KMS-11 (cell line): ENCODE results near the gene MTMR1.

Source experiments
- H2AFZ ChIP-seq: fragments of 200-600 bp; sonication (generic); 2 replicates; pipeline ENCODE4 v1.6.1; 2016; ENCODE audit warnings: antibody characterized with exemption, mixed run types, low read depth
- H3K27ac ChIP-seq: fragments of 200-600 bp; sonication (generic); 2 replicates; pipeline ENCODE4 v1.6.1; 2016; ENCODE audit warnings: mild to moderate bottlenecking, mixed run types
- H3K27me3 ChIP-seq: fragments of 200-600 bp; sonication (generic); 2 replicates; pipeline ENCODE4 v1.6.1; 2017; ENCODE audit warnings: mild to moderate bottlenecking, low read depth, mixed run types, moderate library complexity; ENCODE audit not compliant: insufficient read depth
- H3K36me3 ChIP-seq: fragments of 200-600 bp; sonication (generic); 2 replicates; pipeline ENCODE4 v1.6.1; 2017; ENCODE audit warnings: mild to moderate bottlenecking, mixed run types; ENCODE audit not compliant: insufficient read depth
- H3K4me1 ChIP-seq: fragments of 200-600 bp; sonication (generic); 2 replicates; pipeline ENCODE4 v1.6.1; 2016; ENCODE audit warnings: mild to moderate bottlenecking, low read depth, mixed run types; ENCODE audit not compliant: poor library complexity, severe bottlenecking
- H3K4me2 ChIP-seq: fragments of 200-600 bp; sonication (generic); 2 replicates; pipeline ENCODE4 v1.7.0; 2016; ENCODE audit warnings: mild to moderate bottlenecking, mixed run types
- H3K4me3 ChIP-seq: fragments of 200-600 bp; sonication (generic); IDR thresholded peaks from 2 replicates; pipeline ENCODE4 v1.6.1; 2017; ENCODE audit warnings: low read depth, low read length, mixed read lengths; ENCODE audit not compliant: insufficient read depth
- H3K79me2 ChIP-seq: fragments of 200-600 bp; sonication (generic); 2 replicates; pipeline ENCODE4 v1.6.1; 2016; ENCODE audit warnings: low read depth, mixed run types; ENCODE audit not compliant: insufficient read depth
- H3K9ac ChIP-seq: fragments of 200-600 bp; sonication (generic); 2 replicates; pipeline ENCODE4 v1.6.1; 2016; ENCODE audit warnings: mild to moderate bottlenecking, mixed run types
- H4K20me1 ChIP-seq: fragments of 200-600 bp; sonication (generic); 2 replicates; pipeline ENCODE4 v1.6.1; 2016; ENCODE audit warnings: mild to moderate bottlenecking, mixed run types; ENCODE audit not compliant: insufficient read depth
- TF ChIP-seq, protein P1 (sequence below): fragments of 200-600 bp; sonication (generic); conservative IDR thresholded peaks from 2 replicates; pipeline ENCODE4 v1.6.1; 2017; ENCODE audit warnings: low read depth, mild to moderate bottlenecking, antibody characterized with exemption, low read length, moderate library complexity, mixed read lengths

MTMR1 gene

DNA sequence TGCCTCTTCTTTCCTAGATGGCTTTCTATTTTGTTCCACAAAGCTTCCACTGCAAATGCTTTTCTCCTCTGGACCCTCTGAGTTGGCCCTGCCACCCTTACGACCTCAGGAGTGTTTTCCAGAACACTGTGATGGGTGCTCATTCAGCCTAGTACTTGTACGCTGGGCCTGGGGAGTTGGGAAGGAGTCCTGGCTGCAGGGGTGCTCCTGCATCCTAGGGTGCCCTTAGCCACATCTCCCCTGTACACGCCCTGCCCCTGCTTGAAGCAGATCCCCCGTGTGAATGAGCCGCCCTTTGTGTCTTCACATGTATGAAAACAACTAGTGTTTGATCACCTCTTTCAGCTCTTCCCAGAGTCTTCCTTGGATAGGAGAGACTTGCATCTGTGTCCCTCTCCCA is 64.2 kb downstream of the MTMR1 start:
- Histone ChIP-seq H3K9ac (no peak overlapping the region), H3K4me2 (no peak overlapping the region), H3K79me2 (no peaks in the 10 kb centered on the region), H3K36me3 (no peaks in the 10 kb centered on the region), H3K27ac (no peak overlapping the region), H3K4me3 (no peak overlapping the region), H2AFZ (no peak overlapping the region), H3K27me3 (no peaks in the 10 kb centered on the region), H4K20me1 (no peaks in the 10 kb centered on the region), H3K4me1 (no peaks in the 10 kb centered on the region)
- TF ChIP-seq, protein P1, sequence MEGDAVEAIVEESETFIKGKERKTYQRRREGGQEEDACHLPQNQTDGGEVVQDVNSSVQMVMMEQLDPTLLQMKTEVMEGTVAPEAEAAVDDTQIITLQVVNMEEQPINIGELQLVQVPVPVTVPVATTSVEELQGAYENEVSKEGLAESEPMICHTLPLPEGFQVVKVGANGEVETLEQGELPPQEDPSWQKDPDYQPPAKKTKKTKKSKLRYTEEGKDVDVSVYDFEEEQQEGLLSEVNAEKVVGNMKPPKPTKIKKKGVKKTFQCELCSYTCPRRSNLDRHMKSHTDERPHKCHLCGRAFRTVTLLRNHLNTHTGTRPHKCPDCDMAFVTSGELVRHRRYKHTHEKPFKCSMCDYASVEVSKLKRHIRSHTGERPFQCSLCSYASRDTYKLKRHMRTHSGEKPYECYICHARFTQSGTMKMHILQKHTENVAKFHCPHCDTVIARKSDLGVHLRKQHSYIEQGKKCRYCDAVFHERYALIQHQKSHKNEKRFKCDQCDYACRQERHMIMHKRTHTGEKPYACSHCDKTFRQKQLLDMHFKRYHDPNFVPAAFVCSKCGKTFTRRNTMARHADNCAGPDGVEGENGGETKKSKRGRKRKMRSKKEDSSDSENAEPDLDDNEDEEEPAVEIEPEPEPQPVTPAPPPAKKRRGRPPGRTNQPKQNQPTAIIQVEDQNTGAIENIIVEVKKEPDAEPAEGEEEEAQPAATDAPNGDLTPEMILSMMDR = no peak

DNA sequence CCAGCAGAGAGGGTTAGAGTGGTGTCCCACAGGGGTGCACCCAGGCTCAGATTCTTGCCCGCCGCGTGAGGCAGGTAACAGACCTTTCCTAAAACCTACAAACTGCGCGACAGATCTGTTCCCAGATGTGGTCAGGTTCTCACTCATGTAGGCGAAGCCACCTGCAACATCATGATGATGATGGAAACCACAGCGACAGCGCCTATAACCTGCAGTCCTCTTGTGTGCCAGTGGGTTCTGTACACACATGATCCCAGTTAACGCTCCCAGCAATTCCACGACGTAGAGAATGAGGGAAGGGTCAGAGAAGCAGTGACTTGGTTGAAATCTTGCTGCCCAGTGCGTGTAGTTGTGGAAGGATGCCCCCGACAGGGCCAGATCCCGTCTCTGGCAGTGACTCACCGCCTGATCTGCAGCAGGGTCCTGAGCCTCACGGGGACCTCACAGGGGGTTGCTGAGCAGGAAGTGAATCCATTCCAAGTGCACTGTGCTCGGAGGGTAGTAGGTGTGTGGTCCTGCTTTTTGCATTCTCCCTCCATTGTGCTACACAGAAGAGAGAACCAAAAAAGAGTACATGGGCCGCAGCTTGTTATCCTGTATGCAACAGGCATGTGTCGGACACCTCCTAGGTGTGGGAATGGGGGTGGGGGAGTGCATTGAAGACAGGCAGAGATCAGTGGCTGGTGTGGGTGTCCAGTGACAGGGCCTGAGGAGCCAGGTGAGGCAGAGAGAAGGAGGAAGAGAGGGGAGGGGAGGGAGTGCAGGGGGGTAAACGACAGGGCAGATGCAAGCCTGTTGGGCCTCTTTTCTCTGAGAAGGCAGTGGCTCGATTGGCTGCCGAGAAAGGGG is 66.6 kb downstream of the MTMR1 start:
- H3K27ac ChIP-seq = no peak overlapping the region
- no peaks in the 10 kb centered on the region for H3K79me2 ChIP-seq
- H3K27me3 ChIP-seq = no peaks in the 10 kb centered on the region
- TF ChIP-seq, protein P1 = no peak
- no peak overlapping the region for H3K4me2 ChIP-seq
- H3K4me3 ChIP-seq = no peak overlapping the region
- no peak overlapping the region for H2AFZ ChIP-seq
- H3K4me1 ChIP-seq = no peaks in the 10 kb centered on the region
- no peaks in the 10 kb centered on the region for H3K36me3 ChIP-seq
- H3K9ac ChIP-seq = no peak overlapping the region
- no peaks in the 10 kb centered on the region for H4K20me1 ChIP-seq

DNA sequence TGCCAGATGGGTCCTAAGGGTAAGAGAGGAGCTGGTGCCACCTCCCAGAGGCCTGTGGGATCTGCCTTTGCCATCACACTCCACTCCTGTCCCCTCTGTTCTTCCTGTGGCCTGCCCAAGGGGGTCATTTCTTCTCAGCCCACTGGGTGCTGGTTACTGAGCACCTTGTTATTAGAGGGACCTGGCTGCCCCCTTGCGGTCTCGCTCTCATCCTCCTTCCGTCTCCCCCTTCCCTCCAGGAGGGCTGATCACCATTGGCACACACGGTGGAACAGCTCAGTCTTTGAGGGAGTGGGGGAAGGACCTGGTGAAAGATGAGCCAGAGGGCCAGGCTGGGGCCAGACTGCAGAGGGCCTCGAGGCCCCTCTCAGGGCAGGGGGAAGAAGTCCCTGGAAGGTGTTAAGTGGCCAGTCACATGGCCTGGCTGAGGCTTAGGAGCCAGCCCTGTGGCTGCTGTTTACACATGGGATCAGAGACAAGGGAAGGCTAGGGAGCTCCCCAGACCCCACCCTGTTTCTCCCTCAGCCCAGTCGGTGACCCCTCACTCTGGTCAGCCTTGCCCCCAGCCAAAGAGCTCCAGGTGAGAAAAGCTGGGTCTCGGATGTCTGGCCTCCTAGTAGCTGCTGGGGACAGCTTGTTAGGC is 68.1 kb downstream of the MTMR1 start:
- no peak overlapping the region for H3K4me3 ChIP-seq
- H3K27ac ChIP-seq = no peak overlapping the region
- no peak overlapping the region for H3K9ac ChIP-seq
- no peaks in the 10 kb centered on the region for H3K27me3 ChIP-seq
- H4K20me1 ChIP-seq = no peaks in the 10 kb centered on the region
- H3K36me3 ChIP-seq = no peaks in the 10 kb centered on the region
- H3K79me2 ChIP-seq = no peaks in the 10 kb centered on the region
- H3K4me2 ChIP-seq = no peak overlapping the region
- TF ChIP-seq, protein P1 = no peak
- H2AFZ ChIP-seq = no peak overlapping the region
- no peaks in the 10 kb centered on the region for H3K4me1 ChIP-seq

DNA sequence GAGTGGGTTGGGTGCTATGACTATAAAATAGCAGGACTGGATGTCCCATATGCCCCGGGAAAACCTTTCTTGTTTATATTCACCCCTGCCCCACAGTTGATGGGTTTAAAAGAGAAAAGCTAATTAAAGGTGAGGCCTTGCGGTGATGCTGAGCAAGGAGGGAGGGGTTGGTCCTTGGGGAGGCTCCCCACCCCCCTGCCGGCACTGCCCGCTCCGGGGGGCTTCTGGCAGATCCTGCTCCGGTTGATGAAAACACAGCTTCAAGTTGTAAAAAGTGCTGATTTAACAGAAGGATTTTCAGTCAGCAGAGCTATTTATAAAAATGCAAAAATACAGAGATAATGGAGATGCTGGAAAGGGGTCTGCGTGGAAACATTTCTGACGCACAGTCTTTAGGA is 68.6 kb downstream of the MTMR1 start:
- Histone ChIP-seq H3K79me2 (no peaks in the 10 kb centered on the region), H3K27ac (no peak overlapping the region), H2AFZ (no peak overlapping the region), H3K4me1 (no peaks in the 10 kb centered on the region), H3K4me3 (no peak overlapping the region), H3K9ac (no peak overlapping the region), H3K36me3 (no peaks in the 10 kb centered on the region), H3K27me3 (no peaks in the 10 kb centered on the region), H4K20me1 (no peaks in the 10 kb centered on the region), H3K4me2 (no peak overlapping the region)
- TF ChIP-seq, protein P1 = no peak
